Ureter (tissue), 1 donor: Measurements from ENCODE around the gene RNF175. TPM values are rescaled to one million over a fixed set of nuclear protein-coding genes. Genes with fewer than 3 reads are reported as not detected.

ENCODE experiments used
- DNase-seq: peaks from one replicate; pipeline ENCODE4 v3.0.0-alpha.2; 2020; ENCODE audit warnings: low spot score
- total RNA-seq: library from RNA; stranded (reverse); gene quantifications from one replicate; pipeline ENCODE4 v1.2.4, GENCODE V29; 2023
- donor health status: DM: yes; HTN: yes; CAD: no.

The RNF175 gene
- total RNA-seq, 1 donor from 2014 or later = 0.86 TPM

DNA sequence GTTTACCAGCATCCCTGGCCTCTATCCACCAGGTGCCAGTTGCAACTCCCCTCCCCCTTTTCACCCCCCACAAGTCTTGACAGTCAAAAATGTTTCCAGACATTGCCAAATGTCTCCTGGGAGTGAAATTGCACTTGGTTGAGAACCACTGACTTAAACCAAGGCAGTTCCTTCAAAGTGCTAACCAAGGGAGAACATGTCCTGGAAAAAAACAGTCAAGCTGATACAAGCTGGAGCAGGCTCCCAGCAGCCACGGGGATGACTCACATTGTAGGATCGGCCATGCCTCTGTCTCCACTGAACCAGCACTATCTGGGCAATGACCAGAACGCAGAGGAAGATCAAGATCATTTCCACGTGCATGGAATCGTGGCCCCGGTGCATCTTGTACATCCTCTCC is 11.4 kb downstream of the RNF175 start:
- peak; percentile 78 for DNase-seq

DNA sequence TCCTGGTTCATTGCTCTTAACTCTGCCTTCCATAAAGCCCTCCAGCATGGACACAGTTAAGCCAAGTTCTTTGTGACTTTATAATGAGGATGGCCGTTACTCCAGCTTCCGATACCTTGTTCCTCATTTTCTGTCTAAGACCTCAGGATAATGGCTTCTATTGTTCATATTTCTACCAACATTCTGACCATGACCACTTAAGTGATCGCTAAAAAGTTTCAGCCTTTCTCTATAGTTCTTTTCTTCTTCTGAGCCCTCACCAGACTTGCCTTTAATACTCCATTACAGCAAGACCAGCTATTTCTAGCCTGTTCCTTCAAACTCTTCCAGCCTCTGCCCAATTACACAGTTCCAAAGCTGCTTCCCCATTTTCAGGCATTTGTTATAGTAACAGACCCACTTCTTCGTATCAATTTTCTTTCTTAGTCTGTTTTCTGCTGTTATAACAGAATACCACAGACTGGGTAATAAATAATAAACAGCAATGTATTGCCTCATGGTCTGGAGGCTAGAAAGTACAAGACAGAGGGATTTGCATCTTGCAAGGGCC is 12.3 kb downstream of the RNF175 start:
- DNase-seq = no peak

DNA sequence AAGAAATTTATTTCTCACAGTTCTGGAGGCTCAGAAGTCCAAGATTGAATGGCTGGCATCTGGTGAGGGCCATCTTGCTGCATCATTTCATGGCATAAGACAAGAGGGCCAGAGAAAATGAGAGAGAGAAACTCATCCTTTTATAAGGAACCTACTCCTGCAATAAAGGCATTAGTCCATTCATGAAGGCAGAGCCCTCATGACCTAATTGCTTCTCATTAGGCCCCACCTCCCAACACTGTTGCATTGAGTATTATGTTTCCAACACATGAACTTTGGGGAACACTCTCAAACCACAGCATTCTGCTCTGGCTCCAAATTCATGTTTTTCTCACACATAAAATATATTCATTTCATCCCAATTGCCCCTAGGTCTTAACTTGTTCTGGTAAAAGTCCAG is 14.2 kb downstream of the RNF175 start:
- no peak for DNase-seq

DNA sequence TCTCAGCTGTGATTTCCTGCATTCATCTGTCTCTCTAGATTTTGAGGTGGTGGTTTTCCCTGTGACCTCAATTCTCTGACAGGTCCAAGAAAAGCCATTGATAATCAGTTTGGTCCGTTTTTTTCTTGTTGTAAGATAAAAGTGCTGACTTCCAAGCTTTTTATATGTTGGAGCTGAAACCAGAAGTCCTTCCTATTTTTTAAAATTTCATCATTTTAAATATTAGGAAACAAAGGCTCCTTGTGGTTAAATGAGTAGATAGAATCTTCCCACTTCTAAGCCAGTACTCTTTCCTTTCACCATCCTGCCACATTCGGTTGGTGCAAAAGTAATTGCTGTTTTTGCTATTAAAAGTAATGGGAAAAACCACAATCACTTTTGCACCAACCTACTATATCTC is 18.3 kb downstream of the RNF175 start:
- no peak for DNase-seq

DNA sequence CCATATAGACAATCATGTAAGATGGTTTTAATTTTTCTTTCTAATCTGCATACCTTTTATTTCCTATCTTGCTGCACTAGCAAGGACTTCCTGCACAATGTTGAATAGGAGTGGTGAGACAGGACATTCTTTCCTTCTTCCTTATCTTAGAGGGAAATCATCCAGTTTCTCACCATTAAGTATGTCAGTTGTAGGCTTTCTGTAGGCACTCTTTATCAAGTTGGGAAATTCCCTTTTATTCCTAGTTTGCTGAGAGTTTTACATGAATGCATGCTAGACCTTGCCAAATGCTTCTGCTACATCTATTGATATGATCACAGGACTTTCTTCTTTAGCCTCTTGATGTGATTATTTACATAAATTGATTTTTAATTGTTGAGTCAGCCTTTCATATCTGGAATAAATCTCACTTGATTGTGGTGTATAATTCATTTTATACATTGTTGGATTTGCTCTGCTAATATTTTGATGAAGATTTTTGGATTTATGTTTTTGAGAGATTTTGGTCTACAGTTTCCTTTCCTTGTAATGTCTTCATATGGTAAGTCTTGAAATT is 23.8 kb downstream of the RNF175 start:
- no peak for DNase-seq

DNA sequence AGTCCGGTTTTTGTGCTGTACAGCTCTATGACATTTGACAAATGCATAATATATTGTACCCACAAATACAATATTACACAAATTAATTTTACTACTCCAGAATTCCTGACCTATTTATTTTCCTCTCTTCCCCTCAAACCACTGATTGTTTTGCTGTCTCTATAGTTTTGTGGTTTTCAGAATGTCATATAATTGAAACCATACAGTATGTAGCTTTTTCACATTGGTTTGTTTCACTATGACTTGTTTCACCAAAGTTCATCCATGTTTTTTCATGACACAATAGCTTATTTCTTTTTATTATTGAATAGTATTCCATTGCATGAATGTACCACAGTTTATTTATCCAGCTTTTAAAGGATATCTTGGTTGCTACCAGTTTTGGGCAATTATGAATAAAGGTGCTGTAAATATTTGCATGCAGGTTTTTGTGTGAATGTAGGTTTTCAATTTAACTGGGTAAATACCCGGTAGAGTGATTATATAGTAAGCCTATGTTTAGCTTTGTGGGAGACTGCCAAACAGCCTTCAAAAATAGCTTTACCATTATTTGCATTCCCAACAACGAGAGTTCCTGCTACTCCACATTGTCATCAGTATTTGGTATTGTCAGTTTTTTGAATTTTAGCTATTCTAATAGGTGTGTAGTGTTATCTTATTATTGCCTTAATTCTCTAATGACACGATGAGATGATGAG is 25.9 kb downstream of the RNF175 start:
- DNase-seq = no peak

DNA sequence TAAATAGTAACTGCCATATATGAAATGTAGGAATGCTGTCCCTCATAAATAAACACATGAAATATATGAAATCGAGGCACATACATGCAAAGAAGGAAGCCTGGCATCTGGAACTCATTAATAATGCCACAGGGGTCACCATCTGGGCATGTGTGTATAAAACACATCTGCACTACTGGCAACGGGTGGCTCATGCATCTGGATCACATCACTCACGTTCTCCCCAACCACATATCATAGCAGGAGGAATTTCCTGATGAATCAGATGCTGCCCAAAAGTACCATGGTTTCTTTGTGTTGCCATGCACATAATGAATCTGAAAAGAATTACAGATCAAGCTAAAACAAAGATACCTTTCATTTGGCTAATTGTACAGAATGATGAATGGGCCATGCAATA is 28.6 kb downstream of the RNF175 start:
- DNase-seq = no peak

DNA sequence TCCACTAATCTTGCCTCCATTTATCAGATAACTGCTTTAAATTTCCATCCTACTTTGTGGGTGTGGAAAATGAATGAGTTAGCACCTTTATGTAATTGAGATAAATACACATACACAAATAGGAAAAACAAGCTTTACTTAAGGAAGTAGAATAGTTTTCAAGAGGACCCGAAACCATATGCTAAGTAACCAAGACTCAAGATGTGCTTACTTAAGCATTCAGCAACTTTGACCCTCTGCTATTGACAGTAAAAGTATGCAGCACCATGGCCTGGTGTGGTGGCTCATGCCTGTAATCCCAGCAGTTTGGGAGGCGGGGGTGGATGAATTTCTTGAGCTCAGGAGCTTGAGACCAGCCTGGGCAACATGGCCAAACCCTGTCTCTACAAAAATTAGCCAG is 29.9 kb downstream of the RNF175 start:
- DNase-seq = no peak

DNA sequence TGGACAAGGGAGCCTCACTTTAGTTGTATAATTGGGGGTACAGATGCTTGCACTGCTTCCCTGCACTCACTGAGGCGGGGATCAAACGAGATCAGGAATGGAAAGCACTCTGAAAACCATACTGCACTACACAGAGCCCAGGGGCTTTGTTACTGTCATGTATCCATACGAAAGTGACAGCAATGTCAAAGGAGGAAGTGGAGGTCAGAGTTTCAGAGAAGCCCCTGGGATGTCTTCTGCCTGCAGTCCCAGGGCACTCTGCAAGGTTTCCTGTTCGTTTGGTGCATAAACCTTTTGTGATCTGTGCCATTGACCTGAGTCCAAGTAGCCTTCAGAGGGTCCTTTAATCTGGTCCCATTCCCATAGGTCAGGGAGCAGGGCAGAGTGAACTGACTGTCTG is 31.2 kb downstream of the RNF175 start:
- DNase-seq = no peak

DNA sequence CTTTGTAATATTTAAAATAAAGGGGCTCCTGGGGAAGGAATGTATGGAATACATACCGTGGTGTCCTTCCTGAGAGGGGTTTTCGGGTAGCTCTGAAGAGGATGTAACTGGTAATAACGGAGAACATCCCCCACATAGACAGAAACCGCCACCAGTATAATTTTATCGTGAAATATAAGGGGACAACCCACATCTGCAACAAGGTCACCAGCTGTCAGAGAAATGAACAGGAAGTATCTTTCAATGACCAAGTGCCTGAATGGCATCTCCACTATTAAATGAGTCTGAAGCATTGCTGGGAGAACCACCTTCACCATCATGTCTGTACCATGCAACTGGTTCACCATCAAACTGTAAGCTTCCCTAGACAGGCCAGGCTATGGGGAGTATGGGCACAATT is 31.7 kb downstream of the RNF175 start:
- DNase-seq = no peak

DNA sequence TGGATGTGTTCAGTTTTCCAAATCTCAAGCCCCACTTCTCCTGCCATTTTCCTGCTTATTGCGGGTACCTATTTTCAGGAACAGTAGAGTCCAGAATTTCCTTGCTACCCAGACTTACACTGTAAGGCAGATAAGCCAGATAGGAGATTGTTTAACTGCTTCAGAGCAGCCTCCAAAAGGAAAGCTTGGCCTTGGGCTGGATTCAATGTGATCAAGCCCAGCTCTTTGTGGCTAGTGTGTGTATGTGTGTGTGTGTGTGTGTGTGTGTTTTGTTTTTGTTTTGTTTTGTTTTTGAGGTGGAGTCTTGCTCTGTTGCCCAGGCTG is 34.0 kb downstream of the RNF175 start:
- DNase-seq = no peak

DNA sequence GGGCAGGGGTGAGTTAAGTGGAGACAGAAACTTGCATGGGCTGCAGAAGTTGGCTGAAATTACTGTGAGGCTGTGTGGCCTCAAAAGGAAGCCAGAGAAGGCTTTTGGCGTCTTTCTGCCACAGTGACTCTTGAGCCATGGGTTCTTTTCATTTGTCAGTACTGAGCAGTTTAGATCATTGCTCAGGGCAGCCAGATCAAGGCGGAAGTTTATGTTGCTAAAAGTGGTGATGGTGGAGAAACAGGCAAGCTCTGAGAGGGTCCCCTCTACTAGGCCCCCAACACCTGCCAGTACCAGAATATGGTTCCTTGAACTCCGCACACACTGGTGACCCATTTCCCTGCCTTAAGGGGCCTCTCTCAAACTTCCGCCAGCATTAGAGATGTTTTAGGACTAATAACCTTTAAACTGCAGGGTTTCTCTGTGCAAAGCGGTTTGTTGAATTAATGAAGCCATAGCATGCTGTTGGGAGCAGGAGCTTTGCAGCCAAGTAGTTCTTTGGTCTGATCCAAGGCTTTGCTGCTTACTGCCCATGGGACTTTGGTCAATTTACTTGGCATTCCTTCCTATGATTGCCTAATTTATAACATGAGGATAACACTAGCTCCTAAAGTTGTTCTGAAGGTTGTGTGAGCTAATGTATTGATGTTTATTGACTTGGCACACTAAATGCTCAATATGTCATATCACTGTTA is 34.5 kb downstream of the RNF175 start:
- no peak for DNase-seq

DNA sequence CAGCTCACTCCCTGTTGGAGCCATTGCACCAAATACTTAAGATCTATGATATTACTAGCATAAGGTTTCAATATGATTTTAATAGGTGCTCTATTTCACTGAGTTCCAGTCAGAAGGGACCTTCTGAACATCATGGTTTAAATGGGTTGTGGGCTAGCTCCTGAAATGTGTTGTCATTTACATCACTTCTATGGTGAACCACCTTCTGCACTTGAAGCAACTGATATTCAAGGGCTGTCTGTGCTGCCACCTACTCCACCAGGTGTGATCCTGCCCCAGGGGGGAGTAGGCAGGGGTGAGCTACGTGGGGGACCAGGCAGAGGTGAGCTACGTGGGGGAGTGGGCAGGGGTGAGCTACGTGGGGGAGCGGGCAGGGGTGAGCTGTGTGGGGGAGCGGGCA is 35.2 kb downstream of the RNF175 start:
- no peak for DNase-seq

DNA sequence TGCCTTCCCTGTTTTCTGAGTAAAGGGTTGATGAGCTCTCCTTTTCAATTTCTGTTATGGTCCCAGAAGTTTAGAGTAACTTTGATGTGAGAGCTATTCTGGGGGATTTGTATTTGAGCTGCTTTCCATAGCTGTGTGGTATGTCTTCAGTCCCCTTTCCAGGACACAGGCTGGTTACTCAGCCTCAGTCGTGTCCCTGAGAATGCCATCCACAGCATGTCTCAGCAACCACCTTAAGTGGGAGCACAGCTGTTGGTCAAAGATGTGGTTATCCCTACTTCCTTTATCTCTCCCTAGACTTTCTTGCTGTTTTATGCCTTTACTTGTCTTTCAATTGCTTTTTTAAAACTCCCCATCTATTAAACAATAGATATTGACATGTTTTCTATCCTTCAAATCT is 37.8 kb downstream of the RNF175 start:
- DNase-seq = no peak

DNA sequence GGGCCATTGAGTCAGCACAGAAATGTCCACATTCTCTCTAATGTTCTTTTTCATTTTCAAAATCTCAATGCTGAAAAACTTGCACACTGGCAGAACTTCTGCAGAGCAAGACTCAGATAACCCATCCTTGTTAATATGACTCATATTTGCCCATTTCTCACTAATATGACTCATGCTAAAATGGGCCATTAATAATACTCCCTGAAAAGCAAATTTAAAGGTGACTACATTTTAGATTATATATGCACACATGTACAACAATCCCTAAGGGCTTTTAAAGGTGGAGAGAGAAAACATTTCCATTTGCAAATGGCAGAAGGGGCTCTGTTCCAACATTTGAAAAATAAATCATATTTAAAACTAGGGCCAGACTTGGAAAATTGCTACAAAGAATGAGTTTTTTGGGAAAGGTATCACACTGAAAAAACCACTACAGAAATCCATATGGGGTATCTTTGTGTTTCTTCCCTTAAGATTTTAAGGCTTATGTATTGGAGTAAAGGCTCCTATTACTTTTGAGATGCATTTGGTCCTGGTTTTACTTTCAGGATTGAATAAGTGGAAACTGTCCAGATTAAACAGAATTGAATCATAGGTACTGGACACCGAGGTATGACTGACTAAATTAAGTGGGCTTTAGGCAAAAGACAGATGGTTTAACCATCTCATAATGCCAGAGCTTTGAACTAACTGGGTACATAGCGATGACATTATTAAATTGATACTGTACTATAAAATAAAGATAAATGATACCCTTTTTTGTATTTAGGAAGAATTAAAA is 45.8 kb downstream of the RNF175 start:
- no peak for DNase-seq

DNA sequence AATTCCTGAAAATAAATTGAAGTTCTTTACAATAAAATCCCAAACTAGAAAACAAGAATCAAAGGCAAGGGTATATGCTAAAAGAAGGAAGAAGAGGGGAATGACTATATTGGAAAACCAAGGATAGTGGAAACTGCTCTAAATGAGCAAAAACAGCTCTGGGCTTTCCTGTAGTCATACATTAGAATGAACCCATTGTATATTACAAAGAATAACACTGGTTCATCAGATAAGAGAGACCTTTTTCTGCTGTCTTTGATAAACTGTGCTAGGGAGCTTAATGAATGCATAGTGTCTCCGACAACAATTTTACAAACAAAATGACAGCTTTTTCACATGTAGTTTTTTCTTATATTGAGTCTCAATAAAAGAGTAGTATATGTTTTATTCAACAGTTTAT is 49.1 kb downstream of the RNF175 start:
- no peak for DNase-seq

DNA sequence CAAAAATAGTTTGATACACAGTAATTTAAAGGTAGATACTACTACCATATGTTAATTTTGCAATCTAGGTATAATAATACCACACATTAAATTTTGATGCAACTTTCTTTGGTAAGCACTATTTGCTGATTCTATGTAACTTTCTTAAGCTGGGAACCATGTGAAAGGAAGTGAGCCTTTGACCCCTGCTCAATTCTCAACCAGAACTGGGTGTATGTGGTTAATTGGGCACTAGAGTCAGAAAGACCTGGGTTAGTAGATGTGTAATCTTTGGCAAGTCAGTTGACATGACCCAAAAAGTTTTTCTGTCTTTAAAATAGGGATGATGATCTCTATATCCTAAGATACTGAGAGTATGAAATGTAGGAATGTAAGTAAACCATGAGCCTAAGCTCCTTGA is 53.3 kb downstream of the RNF175 start:
- no peak for DNase-seq

DNA sequence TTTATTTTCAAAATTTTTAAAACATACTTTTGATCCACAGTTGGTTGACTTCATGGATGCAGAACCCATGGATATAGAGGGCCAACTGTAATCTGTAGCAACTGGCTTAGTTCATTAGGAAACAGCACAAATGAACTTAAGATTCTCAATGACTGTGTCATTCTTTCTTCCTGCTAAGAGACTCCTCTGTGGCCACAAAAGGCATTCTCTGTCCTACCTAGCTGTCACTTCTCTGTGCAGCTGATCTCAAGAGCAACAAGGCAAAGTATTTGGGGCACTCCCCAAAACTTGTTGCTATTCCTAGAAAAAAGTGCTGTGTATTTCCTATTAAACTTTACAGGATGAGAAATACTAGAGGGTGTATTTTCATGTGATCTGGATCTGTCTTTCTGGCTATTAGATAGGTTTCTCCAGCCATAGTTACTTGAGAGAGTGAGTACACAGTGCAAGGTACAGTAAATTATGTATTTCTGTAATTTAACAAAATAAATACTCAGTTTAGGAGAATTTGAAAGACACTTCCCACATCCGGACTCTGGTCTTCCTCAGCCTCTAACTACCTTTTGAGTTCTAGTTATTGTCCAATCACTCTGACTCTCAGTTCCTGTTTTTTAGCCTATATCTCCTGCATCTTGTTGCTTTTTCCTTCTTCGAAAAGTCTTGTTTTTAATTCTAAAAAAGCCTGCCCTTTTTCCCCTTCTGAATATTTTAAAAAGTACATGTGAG is 53.9 kb downstream of the RNF175 start:
- no peak for DNase-seq

DNA sequence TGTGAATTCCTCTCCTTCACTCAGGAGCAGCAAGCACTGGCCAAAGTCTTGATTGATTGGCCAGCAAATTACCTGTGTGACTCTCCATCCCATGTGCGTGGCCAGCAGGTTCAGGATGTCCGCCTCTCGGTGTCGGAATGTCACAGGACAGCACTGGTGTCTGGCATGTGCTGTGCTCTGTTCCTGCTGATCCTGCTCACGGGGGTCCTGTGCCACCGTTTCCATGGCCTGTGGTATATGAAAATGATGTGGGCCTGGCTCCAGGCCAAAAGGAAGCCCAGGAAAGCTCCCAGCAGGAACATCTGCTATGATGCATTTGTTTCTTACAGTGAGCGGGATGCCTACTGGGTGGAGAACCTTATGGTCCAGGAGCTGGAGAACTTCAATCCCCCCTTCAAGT is 55.3 kb downstream of the RNF175 start:
- no peak for DNase-seq

DNA sequence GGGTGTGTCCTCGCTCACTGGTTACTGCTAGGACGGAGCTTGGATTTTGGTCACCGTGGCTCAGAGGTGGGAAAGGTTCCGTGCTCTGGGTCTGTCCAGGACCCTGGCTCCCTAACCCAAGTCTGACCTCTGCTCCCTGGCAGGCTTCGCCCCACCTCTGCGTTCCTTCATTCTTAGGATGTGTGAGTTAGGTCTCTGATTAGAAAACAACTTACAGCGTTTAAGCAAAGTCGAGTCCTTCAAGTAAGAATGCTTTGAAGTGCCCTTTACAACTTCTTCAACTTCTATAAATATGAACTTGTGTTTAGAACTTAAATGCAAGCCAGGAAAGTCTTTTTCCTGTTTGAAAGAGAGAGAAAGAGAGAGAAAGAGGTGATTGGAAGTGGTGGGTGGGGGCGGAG is 74.9 kb downstream of the RNF175 start:
- no peak for DNase-seq

DNA sequence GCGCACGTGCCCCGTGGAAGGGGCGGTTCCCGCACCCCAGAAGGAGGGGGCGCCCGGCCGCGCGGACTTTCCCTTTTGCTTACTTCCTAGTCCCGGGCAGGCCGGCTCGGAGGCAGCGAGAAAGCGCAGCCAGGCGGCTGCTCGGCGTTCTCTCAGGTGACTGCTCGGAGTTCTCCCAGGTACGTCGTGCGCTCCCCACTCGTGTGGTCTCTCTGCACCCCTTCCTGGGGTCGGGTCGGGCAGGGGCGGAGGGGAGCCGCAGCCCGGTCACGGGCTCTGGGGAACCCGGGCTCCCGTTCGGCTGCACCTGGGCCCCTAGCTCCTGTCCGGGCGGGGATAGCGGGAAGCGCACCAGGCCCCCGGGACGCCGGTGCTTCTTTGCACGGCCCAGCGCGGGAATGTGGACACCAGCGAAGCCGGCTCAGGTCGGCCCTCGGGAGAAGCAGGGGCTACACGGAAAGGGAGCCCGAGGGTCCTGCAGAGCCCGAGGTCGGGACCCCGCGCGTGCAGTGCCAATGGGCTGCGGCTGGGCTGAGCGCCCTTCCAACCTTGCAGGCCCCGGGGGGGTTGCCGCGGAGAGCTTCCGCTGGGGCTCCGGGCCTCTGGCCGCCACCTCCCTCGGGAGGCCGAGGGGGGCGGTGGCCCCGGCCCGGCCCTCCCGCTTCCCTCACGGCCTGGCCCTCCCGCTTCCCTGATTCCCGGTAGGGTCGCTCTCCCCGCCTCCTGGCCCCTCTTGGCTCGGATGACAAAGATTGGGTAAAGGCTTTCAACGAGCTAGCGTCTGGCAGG is 75.4 kb downstream of the RNF175 start, which contains the start of gene TLR2:
Gene TLR2 (plus strand): TSS at position 99 of the 789 bp plus-strand sequence. CDS start 18,628 bp downstream, outside the sequence.
- peak; percentile 71 for DNase-seq
